EH (cell line): Measurements from ENCODE around the gene YWHAB.
"Not testable (repeated sequence)": the region's sequence is repeated elsewhere in the genome, so short reads cannot be mapped to it uniquely, and the experiment has no call there.

Experiments used
- DNase-seq: peaks from one replicate; pipeline ENCODE4 v3.0.0-alpha.2; 2015; ENCODE audit warnings: low read depth

YWHAB gene

DNA sequence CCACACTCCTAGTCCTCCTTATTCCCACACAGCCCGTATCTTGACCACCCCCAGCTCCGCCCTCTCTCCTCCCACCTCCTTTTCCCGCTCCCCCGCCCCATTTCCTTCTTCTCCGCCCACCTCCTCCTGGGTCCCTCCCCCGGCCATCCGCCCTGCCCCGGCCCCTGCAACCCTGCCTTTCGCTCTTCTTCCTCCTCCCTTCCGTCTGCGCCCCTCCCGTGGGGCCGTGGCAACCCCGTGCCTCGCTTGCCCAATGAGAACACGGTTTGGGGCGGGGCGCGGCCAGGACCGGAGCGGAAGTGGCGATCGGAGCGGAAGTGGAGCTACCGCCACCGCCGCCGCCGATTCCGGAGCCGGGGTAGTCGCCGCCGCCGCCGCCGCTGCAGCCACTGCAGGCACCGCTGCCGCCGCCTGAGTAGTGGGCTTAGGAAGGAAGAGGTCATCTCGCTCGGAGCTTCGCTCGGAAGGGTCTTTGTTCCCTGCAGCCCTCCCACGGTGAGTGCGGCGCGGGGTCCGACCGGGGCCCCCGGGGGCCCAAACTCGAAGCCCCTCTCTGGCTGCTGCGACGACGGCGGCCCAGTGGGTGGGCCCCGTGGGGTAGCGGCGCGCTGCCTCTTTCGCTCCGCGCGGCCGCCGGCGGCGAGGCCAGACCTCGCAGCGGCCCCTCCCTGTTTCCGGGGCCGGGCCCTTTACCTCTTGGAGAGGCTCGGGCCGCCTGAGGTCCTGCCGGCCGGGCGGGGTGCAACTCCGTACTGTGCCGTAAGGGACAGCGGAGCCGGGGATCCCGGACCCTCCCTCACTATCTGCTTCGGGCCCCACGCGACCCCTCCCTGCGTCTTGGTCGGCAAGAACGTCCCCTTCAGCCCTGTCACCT, at the start of gene YWHAB:
Gene YWHAB, plus strand, starts transcription at position 314 of the 874 bp plus-strand sequence. CDS start 15,829 bp downstream, outside the sequence.
- DNase-seq: peak; percentile 98

DNA sequence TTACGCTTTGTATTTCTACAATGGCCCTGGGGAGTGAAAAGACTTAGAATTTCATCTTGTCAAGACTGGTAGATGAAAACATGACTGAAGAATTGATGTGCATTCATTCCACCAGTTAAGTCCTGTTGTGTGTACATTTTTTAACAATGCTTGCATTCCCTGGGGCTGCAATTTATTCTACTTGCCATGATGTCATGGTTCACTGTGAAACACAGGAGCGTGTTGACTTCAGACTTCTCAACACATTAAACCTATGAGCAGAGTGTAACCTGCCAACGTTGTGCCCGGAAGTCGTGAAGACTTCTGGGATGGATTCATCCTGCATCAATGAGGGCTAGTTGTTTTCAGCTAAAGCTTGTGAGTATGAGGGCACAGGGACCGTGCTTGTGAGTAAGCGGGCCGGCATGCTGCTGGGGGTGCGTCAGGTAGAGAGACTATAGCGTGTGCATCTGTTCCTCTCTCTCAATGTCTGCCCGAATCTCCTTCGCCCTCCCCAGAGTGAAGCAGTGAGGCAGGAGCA, 48.8 kb upstream of the YWHAB start:
- DNase-seq: no peak

DNA sequence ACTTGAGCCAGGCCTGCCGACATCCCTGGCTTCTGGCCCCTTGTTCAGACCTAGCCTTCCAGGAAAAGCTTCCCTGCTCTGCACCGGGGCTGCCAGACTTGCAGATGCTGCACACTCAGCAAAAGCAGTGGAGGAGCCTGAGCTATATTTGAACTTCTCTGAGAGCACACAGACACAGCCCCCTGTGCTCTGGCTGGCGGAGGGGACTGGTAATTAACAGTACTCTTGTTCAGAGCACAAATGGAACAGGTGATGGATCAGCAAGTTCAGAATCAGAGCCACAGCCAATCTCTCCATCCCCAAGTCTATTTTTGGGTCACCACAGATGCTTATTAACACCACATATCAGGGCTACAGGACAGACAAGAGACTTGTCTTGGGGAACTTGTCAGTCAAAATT, 47.6 kb upstream of the YWHAB start:
- no peak for DNase-seq

DNA sequence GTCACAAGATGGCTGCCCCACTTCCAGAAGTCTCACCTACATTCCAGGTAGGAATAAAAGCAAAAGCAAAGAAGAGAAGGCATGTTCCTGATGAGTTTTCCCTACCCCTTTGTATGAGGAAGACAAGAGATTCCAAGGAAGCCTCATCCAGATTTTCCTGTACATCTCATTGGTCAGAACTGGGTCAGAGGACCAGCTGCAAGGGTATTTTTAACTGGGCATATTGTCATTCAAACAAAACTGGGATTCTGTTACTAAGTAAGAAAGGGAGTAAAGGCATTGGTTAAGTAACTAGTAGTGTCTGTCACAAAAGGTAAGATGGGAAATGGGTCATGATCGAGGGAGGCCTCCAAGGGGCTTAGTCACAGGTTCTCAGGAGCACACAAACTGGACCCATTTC, 47.0 kb upstream of the YWHAB start:
- DNase-seq: no peak

DNA sequence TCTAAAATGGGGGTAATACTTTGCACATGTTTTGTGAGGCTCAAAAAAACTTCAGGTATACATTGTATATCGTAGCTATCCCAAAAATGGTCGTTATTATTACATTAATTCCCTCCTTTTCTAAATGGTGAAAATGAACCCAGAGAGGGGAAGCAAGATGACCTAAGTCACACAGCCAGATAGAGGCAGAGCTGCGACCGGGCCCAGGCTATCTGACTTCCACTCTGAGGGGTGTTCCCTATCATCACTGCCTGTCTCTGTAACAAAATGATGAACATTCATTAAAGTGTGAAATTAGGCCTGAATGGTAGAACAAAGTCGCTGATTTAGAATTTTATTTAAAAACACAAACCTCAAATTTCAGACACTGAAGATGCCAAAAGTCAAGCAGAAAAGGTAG, 46.0 kb upstream of the YWHAB start:
- DNase-seq: no peak

DNA sequence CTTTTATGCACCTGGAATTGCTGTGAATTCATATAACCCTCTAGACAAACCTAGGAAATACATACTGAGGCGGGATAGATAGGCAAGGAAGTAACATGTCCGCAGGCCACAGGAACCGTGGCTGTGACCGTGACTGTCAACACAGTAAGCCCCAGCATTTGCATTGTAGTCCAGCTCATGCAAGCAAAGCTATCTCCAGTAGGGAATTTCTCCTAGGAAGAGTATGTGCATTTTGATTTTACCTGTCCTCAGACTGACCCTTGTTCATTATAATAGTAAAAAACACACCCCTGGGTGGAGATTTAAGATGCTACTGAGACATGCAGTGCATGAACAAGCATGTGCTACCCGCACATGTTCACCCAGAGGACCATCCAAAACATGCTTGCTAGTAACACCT, 44.7 kb upstream of the YWHAB start:
- no peak for DNase-seq

DNA sequence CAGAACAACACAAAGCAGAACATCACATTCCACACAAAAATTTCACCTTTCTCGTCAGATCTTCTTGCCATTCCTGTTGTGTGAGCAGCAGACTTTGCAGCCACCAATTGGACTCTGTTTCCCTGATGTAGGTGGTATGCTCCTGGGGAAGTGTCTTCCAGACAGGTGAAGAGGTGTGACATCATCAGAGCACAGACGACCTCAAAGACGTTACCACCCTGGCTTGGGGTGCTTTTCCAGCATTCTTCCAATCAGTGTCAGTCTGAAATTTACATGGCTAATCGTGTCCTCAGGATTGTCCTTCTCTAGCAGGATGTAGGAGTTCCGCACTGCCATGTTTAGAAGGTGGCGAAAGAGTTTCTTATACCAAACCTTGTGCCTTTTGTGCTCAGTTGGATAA, 43.5 kb upstream of the YWHAB start:
- no peak for DNase-seq

DNA sequence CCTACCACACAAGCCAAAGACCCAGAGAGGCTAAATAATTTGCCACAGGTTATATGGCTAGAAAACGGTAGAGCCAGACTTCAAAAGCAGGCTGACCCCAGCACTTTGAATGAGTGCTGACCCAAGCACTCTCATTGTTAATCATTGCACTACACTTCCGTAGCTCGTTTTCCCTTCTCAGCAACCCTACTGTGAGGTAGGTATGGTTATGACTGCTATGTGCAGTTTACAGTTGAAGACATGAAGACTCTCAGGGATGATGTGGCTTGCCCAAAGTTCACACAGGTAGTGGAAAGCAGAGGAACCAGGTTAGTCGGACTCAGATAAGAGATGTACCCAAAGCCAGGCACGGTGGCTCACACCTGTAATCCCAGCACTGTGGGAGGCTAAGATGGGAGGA, 41.6 kb upstream of the YWHAB start:
- no peak for DNase-seq

DNA sequence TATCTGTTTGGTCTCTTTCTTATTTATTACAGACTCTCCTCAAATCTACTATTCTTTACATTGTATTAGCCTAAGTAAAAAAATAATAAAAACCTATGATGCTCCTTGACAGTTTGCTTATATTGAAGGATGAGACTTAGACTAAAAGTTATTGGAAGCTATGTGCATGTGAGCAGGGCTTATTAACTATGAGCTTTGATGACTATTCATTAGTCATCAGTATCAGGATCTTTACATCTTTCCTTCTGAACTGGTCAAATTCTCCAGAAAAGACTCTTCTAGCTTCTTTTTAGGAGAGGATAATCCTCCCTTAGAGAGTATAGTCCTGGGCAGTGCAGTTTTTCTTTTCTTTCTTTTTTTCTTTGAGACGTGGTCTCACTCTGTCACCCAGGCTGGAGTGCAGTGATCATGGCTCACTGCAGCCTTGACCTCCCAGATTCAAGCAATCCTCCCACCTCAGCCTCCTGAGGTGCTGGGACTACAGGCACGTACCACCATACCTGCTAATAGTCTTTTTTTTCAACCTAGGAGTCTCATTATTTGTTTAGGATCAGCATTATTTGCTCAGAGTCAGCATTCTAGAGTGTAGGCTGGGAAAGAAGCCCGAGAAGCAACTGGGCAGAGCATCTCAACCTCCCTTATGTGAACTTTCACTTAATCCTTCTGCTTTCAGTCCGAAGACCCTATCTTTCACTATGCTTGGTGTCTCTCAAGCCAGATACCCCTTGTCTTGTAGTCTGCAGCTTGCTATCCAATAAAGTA, 37.1 kb upstream of the YWHAB start:
- no peak for DNase-seq

DNA sequence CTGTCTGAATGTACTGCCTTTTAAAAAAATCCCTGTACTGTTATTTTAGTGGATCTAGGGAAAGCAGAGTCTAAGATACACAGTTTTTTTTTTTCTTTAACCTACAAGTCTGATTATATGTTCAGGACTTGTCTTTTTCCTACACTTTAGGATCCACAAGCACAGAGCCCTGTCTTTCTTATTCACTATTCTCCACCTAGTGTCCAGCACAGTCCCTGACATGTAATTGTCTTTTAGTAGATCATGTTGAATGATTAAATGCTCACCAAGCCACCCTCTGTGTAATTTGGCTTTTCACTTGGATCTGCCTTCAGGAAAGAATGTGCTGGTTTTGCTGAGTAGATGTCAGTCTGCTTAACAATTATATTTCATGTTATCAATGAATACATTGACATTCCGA, 35.8 kb upstream of the YWHAB start:
- no peak for DNase-seq

DNA sequence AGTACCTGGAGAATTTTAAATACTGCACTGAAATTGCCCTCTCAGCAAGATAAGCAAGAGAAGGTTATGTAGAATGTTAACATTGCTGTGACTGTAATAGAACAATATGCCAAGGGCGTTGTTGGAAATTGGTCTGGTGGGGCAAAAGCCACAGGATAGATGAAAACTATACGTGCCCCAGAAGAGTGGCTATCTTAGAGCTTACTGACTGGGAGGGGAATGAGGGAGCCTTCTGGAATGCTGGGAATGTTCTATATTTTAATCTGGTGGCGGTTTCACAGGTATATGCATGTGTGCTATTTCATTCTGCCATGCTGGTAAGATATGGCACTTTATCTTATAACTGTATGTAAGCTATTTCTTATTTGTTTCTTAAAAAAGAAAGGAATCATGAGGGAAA, 35.2 kb upstream of the YWHAB start:
- no peak for DNase-seq

DNA sequence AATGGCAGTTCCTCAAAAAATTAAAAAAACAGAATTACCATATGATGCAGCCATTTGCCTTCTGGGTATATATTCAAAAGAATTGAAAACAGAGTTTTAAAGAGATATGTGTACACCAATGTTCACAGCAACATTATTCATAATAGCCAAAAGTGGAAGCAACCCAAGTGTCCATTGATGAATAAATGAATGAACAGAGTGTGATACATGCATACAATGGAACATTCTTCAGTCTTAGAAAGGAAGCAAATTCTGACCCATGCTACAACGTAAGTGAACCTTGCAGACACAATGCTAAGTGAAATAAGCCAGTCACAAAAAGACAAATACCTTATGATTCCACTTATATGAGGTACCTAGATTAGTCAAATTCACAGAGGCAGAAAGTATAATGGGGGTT, 34.7 kb upstream of the YWHAB start:
- DNase-seq: no peak

DNA sequence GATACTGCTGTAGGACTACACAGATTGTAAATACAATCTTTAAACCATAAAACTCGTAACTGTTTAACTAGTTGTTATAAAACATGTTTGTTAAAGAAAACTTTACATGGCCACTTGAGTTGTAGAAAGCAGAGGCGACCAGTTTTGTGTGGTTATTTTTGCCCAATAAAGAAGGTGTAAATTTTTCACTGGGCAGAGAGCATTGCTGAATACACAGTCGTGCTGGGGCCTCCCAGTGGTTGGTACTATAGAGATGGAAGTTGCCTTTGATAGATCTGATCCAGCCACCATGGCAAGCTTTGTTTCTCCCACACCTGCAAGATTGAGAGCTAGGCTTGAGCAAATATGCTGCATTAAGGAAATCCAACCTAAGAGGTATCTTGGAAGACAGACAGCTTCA, 34.0 kb upstream of the YWHAB start:
- DNase-seq: no peak

DNA sequence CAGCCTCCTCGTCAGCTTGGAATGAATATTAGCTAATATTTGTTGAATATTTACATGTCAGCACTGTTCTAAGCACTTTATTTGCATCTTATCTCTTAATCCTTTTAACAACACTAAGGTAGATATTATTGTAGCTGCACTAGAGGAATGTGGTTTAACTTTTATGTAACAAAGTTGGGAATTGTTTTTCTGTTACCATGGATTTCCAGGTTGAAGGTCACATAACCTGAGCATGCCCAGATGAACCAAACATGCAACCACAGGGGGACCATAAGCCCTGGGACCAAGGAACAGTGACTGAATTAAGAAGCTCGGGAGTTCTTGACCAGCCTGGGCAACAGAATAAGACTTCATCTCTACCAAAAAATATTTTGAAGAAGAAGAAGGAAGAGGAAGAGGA, 29.1 kb upstream of the YWHAB start:
- no peak for DNase-seq

DNA sequence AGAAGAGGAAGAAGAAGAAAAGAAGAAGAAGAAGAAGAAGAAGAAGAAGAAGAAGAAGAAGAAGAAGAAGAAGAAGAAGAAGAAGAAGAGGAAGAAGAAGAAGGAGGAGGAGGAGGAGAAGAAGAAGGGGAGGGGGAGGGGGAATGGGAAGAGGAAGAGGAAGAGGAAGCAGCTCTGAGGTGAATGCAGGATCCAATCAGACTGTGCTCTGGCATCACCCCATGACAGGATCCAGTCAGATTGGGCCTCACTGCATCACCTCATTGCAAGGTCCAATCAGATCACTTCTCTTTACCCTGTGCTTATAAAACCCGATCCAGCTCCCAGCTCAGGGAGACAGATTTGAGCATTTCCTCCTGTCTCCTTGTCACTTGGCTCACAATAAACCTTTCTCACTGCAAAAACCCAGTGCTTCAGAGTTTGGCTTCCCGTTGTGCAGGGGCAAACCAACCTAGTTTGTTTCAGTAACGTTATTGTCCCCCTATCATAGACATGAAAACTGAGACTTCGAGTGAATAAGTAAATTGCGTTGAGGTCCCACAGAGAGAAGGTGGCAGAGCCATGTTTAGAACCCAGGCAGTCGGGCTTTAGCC, 28.6 kb upstream of the YWHAB start:
- DNase-seq: peak; percentile 13

DNA sequence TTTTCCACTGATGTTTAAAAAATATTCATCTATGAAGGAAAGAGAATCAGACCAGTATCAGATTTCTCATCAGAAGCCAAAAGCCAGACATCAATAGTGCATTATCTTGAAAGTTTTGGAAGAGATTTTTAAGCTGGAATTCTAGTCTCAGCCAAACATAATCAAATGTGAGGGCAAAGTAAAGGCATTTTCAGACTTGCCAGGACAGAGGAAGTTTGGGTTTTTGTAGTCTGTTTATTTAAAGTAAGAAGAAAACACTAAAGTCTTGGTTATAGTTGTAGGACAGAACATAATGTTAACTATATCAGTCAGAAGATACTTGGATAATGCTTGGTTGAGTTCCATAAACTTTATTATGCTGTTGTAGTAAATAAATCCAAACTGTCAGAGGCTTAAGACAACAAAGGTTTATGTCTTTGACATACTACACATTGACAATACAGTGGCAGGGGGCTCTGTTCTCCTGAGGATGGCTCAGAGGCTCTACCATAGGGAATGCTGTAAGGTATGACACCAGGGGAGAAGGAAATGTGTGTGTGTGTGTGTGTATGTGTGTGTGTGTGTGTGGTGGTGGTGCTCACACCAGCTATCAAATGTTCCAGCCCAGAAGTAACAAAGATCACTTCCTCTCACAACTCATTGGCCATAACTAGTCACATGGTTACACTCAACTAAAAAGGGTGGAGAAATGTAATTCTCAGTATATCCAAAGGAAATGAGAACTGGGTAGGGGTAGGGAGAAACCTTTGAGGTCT, 26.7 kb upstream of the YWHAB start:
- DNase-seq: peak; percentile 7

DNA sequence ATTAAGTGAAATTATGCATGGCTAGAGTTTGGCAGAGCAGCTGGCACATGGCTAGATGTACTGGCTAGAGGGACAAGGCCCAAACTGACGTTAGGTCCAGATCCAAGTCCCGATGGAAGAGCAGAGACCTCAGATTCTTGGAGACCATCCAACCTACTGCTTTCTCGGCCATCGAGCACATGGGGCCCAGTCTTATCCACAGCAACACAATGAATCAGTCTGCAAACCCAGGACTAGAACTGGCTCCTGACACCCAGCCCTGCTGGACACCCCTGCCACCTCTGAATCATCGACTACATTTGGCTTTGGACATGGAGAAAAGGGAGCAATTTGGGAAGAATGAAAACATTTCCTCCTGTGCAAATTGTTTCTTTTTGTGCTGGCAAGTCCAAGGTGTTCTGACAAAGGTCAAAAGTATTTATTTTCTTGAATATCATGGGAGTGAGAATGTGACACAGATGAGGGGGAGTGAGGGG, 23.9 kb upstream of the YWHAB start:
- DNase-seq: peak; percentile 69

DNA sequence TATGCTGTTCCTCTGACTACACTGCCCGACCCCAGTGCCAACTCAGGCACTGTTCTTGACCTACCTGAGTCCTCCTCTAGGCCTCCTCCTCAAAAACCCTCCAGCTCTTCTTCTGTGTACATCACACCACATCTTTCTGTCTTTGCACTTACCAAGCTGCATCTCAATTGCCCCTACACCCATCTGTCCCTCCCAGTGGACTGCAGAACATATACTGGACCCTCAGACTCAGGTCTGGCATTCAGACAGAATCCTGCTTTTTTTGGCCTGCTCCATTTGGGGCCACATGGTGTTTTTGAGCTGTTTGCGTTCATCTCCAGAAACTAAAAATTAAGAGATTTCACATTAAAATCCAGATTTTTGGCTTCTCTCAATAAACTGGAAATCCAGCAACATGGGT, 23.2 kb upstream of the YWHAB start:
- no peak for DNase-seq

DNA sequence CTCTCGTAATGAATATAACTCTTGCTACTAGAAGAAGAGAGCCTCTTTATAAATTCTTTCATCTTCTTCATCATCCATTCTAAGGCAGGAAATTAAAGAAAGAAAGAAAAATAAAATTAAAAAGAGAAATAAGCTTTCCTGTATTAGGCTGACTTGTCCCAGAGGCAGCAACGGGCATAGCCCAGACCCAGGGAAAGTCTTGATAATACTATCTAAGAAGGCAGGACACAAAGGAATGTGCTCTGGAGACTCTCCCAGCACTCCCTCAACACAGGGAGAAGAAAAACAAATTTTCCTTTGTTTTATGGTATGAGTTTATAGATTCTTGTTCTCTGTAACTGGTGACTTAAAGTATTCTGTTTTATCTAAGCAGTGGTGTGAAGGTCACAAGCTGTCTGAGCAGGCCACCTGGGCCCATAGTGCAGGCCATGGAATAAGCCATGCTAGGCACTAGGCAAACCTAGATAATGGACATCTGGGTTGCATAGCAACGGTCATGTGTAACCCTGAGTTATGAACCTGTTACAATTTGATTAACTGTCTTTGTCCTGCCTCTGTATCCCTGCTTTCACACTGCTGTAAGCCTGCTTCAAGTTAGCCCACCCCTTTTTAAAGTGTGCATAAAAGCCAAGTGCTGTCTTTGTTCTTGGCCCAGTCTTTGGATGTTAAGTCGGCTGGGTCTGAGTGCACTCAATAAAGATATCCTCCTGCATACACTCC, 22.0 kb upstream of the YWHAB start:
- DNase-seq: not testable (repeated sequence)

DNA sequence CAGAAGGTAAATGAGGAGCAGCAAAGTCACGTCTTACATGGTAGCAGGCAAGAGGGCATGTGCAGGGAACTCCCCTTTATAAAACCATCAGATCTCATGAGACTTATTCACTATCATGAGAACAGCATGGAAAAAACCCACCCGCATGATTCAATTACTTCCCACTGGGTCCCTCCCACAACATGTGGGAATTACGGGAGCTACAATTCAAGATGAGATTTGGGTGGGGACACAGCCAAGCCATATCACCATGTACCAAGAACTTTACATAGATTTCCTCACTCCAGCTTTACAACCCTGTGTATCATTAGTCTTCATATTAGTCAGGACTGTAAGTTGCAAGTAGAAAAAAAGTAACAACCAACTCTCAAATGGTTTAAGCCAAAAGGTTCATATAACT, 21.0 kb upstream of the YWHAB start:
- not testable (repeated sequence) for DNase-seq

DNA sequence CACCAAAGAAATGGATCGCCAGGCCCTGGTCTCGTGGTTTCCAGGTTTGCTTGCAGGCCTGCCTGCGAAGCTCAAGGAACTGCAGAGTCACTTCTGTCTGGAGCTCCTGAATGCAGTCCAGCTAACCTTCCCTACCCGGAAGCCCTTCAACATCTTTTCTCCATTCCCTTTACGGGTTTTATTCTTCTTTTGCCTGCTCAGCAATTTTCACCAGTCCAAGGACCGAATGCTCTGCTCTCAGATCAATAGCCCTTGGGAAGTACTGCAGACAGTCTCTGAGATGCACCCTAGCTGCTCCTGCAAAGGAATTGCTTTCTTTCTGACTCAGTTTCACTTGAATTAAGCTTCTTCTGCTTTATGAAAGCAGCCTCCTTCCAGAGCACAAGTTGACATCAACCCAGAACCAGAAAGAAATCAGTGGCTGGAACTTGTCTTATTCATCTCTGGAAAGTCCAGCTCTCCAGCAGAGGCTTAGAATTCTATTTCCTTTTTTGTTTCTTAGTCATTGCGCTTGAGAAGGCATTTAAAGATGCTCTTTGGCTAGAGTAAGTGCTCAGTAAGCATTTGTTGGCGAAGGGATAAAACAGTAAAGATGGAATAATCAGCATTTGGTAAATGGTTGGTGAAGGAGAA, 18.7 kb upstream of the YWHAB start:
- DNase-seq: no peak
